ENCODE measurements around the gene PDYN.
"Not testable (repeated sequence)": the region's sequence is repeated elsewhere in the genome, so short reads cannot be mapped to it uniquely, and the experiment has no call there.

The PDYN gene

GRCh38 chr20:1993986-1994385, at the start of gene PDYN:
TSS of gene PDYN (minus strand) at chr20:1994058. CDS start at chr20:1983084, 10,974 bp downstream.
- no peak for DNase-seq (ENCODE audit: low read depth in 2 of 2)

DNA sequence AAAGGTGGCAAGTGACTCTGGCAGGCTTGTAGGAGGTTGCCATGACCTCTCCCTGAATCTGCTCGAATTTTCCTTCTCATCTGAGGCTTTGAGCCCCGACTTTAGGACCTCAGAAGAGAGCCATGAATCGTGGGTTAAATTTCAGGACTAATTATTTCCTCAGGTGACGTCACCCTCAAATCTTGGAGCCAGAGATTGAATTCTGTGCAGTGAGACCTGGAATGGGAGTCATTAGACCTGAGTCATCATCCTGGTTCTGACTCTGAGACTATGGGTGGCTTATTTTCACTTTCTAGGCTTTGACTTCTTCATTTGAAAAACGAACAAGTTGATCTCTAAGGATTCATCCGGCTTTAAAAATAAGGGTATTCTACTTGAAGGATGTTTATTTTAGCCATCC, 48.5 kb upstream of the PDYN start:
- DNase-seq (ENCODE audit: low read depth in 2 of 2) = no peak

DNA sequence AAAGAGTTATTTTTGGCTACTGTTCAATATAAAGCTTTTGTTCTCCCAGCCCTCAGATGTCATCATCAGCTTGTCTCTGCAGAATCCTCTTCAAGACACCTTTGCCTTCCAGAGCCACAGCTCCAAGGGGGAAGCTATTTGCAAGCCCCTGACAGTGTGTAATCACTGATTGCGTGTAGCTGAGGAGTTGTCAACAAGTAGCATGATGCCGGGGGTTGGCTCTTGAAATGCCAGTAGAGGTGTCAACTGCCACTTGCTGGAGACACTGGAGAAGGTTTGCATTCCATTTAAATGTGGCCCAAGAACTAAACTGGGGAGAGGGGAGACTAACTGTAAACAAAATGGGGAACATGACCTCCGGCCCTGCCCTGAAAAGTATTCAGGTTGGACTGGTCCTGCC, 44.3 kb upstream of the PDYN start:
- no peak for DNase-seq (ENCODE audit: low read depth in 2 of 2)

DNA sequence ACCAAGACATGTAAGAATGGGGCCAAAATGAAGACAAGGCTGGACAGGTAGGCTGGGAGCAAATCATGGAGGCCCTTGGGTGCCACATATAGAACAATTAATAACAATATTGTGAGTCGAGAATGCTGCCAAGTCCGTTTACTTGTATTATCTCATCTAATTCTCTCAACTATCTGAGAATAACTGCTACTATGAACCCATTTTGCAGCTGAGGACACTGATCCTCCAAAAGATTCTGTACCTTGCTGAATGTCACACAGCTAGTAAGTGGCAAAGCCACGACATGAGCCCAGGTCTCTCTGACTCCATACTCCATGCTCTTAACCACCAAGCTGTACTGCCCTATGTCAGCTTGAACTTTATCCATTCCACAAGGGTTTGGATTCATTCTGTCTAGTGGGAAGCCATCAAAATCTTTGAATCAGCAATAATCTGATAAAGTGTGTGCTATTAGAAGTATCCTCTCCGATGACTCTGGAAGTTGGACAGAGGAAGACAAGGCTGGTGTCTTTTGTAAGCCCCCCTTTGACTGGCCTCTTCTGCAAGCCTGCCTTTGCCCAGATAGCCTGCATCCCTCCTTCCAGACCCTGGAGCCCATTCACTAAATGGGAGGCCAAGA, 43.5 kb upstream of the PDYN start:
- DNase-seq (ENCODE audit: low read depth in 2 of 2) = no peak

- DNase-seq (ENCODE audit: low read depth in 2 of 2) = not testable (repeated sequence)
Observed at GRCh38 chr20:2036357-2036756, 42.5 kb upstream of the PDYN start.

DNA sequence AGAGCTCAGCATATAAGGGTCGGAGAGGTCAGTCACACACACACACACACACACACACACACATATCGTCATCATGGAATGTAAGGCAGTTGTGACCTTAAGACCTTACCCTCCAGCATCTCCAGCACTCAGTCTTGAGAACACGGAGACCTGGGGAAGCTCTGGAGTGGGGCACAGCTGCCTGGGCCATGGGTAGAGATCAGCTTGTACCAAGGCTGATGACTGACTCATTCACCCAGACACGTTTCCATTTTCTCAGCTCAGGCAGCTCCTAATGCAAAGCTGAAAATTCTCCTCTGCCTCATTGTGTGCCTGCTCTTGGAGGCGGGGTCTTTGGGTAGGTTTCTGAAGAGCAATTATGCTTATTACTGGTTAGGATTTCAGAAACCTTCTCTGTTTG, 38.3 kb upstream of the PDYN start:
- DNase-seq (ENCODE audit: low read depth in 2 of 2) = no peak

DNA sequence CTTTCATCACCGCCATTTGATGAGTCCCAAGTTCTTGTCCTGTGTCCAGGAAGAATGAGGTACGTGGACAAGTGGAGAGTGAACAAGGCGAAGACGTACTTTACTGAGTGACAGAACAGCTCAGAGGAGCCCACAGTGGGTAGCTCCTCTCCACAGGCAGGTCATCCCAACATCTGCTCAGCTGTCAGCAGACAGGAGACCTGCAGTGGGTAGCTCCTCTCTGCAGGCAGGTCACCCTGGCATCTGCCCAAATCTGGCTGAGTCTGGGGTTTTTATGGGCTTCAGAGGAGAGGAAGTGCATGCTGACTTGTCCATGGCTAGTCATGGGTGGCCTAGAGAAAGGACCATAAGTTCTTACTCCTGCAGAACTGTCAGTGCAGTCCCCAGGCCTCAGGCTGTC, 32.7 kb upstream of the PDYN start:
- DNase-seq (ENCODE audit: low read depth in 2 of 2) = no peak

- no peak for DNase-seq (ENCODE audit: low read depth in 2 of 2)
Observed at GRCh38 chr20:2026004-2026403, 32.1 kb upstream of the PDYN start.

DNA sequence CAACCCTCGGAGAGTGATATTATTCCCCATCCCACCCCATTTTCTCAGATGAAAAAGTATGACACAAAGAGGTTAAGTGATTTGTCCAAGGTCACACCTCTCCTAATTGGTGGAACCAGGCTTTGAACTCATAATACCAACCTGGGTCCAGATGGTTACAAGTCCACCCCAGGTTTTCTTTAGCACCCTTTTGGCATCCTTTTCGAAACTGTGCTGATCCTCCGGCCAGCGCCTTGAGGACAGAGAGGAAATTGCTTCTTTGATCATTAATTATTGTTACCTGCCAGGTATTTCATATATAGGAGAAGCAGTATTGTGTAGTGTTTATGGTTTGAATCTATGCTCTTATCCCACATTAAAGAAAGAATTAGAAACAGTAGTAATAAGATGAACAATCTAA, 29.3 kb upstream of the PDYN start:
- no peak for DNase-seq (ENCODE audit: low read depth in 2 of 2)

GRCh38 chr20:2022163-2022562, 28.3 kb upstream of the PDYN start:
- no peak for DNase-seq (ENCODE audit: low read depth in 2 of 2)

GRCh38 chr20:2010533-2010932, 16.7 kb upstream of the PDYN start:
- no peak for DNase-seq (ENCODE audit: low read depth in 2 of 2)

DNA sequence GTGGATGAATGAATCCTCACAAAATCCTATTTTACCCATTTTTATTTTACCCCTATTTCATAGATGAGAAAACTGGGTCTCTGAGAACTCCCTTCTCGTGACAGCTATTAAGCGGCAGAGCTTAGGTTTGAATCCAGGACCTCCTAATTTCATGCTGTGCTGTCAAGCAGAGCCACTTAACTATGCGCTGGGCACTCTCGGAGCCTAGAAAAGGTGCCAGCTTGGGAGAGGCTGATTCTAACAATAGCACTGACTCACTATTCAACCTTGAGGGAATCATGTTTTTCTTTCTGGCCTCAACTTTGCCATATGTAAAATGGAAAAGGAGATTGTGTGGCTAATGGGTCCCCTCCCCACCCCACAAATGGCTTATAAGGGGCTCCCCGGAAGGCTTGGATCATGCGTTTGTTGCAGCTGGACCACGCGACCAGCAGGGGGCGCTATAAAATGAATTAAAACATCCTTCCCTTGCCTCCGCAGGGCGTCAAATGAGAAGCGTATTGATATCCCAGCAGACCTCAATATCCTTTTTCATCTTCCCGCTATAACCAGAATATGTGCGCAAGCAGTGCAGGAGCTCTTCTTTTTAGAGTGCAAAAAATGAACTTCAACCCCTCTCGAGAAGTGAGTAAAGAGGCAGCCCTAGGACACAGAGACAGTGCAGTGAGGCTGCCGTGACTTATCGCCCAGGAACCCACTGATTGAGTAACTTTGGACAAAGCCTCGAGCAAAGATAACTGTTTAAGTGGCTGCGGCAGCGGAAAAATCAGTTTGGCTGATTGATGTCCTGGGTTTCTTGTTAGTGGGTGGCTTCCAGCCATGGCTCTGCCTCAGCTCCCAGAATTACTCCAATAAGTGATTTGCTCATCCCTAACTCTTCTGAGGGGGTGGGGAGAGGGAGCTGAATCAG, 12.8 kb upstream of the PDYN start:
- peak; percentile 6 to 18 for DNase-seq (ENCODE audit: low read depth in 2 of 2)

GRCh38 chr20:2005831-2006426, 12.1 kb upstream of the PDYN start:
- peak; percentile 57 to 73 for DNase-seq (ENCODE audit: low read depth in 2 of 2)

DNA sequence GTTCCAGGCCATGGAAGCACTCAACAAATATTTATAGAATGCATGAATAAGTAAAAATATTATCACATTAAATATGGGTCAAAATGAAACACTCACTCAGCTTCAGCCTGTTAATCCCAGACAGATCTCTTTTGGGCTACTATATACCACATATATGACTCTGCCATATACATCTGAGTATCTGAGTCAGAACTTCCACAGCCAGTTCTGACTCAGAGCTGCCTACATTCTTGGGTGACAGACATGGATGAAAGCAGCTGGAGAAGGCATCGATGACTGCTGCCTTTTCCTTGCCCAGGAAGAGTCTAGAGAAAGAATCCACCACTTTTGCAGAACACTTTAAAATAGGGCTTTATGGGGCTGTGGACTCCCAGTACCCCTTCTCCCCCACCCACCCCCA, 11.5 kb upstream of the PDYN start:
- DNase-seq (ENCODE audit: low read depth in 2 of 2) = peak; percentile 12 to 21

- DNase-seq (ENCODE audit: low read depth in 2 of 2) = no peak
Observed at GRCh38 chr20:2004171-2004570, 10.3 kb upstream of the PDYN start.

GRCh38 chr20:2002365-2002764, 8.5 kb upstream of the PDYN start:
- DNase-seq (ENCODE audit: low read depth in 2 of 2) = no peak

- no peak for DNase-seq (ENCODE audit: low read depth in 2 of 2)
Observed at GRCh38 chr20:2001119-2001518, 7.3 kb upstream of the PDYN start.

DNA sequence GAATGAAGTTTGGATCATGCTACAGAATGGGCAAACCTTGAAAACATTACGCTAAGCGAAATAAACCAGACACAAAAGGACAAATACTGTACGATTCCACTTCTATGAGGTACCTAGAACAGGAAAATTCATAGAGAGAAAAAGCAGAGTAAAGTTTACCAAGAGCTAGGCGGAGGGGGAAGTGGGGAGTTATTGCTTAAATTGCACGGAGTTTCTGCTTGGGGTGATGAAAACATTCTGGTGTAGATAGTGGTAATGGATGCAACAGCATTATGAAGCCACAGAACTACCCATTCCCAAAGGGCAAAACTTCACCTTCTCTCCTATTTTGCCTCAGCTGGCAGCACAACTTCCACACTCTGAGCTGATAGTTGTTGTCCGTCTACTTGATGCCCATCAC, 6.4 kb upstream of the PDYN start:
- no peak for DNase-seq (ENCODE audit: low read depth in 2 of 2)

- DNase-seq (ENCODE audit: low read depth in 2 of 2) = no peak
Observed at GRCh38 chr20:1998715-1999114, 4.9 kb upstream of the PDYN start.

- DNase-seq (ENCODE audit: low read depth in 2 of 2) = no peak
Observed at GRCh38 chr20:1998193-1998520, 4.3 kb upstream of the PDYN start.

GRCh38 chr20:1997483-1998192, 3.8 kb upstream of the PDYN start:
- DNase-seq (ENCODE audit: low read depth in 2 of 2) = no peak

DNA sequence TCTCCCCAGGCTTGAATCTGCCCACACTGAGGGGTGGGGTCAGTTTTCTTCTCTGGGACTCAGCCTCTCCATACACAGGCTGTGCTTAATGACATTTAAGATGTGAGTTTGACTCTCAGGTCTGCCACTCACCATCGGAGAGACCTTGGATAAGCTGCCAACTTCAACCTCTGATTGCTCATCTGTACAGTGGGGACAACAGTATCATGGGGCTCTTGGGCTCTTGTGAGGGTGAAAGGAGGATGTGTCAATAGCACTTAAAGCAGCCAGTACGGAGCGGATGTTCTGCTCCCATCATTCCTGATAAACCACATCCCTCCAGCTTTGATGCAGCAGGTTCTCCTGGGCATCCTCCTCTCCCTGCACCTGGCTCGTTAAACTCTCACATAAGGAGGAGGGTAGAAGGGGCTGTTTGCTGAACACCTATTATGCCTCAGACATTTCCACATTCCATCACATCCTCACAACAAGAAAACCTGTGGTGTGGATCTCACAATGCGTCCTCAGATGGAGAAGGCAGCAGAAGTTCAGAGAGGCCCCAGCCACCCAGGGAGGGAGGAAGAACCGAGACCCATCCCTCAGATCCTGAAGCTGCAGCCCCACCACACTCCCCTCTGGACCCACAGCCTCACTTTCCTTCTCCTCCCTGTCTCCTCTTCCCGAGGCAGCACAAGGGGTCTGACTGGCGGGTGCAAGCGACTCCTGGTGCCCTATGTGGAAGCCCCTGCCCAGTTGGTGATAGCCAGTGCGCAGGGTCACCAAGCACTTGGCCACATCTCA, 1.9 kb upstream of the PDYN start:
- no peak for DNase-seq (ENCODE audit: low read depth in 2 of 2)

Measured in stimulated activated CD4-positive, alpha-beta T cell treated with anti-CD3 and anti-CD28 coated beads, Interleukin-4, amount 100 ng/mL, for 48 hours (primary cell).